NCI-H748 (cell line): Measurements from ENCODE around the gene SPNS2.

Experiments
- DNase-seq: peaks from one replicate; lab custom pipeline; 2025; ENCODE audit not compliant: unreplicated experiment; lab: John Stamatoyannopoulos, UW

The SPNS2 gene

GRCh38 chr17:4520060-4520893 lies 21.6 kb downstream of the SPNS2 start:
- no peak for DNase-seq

- no peak for DNase-seq
Observed at GRCh38 chr17:4520894-4521600, 22.4 kb downstream of the SPNS2 start.

- DNase-seq, result no peak
Observed at GRCh38 chr17:4522661-4523060, 24.0 kb downstream of the SPNS2 start.

GRCh38 chr17:4523946-4524345 lies 25.3 kb downstream of the SPNS2 start:
- DNase-seq, result no peak

- DNase-seq, result no peak
Observed at GRCh38 chr17:4525691-4526397, 27.2 kb downstream of the SPNS2 start.

- DNase-seq, result no peak
Observed at GRCh38 chr17:4527134-4527533, 28.5 kb downstream of the SPNS2 start.

- DNase-seq, result no peak
Observed at GRCh38 chr17:4527566-4528125, 29.0 kb downstream of the SPNS2 start.

GRCh38 chr17:4529533-4530152 lies 31.0 kb downstream of the SPNS2 start:
- DNase-seq, result no peak

- no peak for DNase-seq
Observed at GRCh38 chr17:4530799-4531730, 32.4 kb downstream of the SPNS2 start.

GRCh38 chr17:4531988-4532736 lies 33.5 kb downstream of the SPNS2 start:
- DNase-seq, result no peak

GRCh38 chr17:4532860-4533522 lies 34.3 kb downstream of the SPNS2 start:
- no peak for DNase-seq

GRCh38 chr17:4533523-4534504 lies 35.1 kb downstream of the SPNS2 start:
- peak; percentile 26 for DNase-seq

- DNase-seq, result no peak
Observed at GRCh38 chr17:4534515-4534914, 35.8 kb downstream of the SPNS2 start.

- DNase-seq, result no peak
Observed at GRCh38 chr17:4534928-4535666, 36.4 kb downstream of the SPNS2 start.

- DNase-seq, result no peak
Observed at GRCh38 chr17:4535667-4536258, 37.1 kb downstream of the SPNS2 start.

- DNase-seq, result no peak
Observed at GRCh38 chr17:4536259-4536741, 37.6 kb downstream of the SPNS2 start.
